SK-N-SH (cell line): ENCODE data around the gene OPCML. TPM values are rescaled to one million over a fixed set of nuclear protein-coding genes. Genes with fewer than 3 reads are reported as not detected.

Experiments used
- CTCF ChIA-PET: fragments of 300-600, 350-600 bp; formaldehyde crosslinking; extraction: SDS; loops from one replicate; lab custom pipeline; 2021; lab: Yijun Ruan, JAX
- POLR2A ChIA-PET: fragments of 350-600 bp; sonication (Branson Sonifier 250); formaldehyde crosslinking; extraction: SDS; loops from one replicate; lab custom pipeline; 2020; ENCODE audit warnings: antibody characterized with exemption, inconsistent platforms; lab: Yijun Ruan, JAX
- DNase-seq: peaks from one replicate; pipeline ENCODE4 v3.0.0; 2012
- H2AFZ ChIP-seq: fragments of 200-600 bp; sonication (generic); 2 replicates; pipeline ENCODE4 v1.8.1; 2016; ENCODE audit warnings: antibody characterized with exemption, mild to moderate bottlenecking, low read depth
- H3F3A ChIP-seq: fragments of 200-600 bp; sonication (generic); replicated peaks from 2 replicates; pipeline ENCODE3; 2016; ENCODE audit warnings: antibody characterized with exemption, mild to moderate bottlenecking; ENCODE audit not compliant: insufficient read depth
- H3K27ac ChIP-seq, 2 experiments: fragments of 200-500 bp in 1 of 2; fragments of 200-600 bp in 1 of 2; sonication (Bioruptor generic) in 1 of 2; sonication (generic), shearing (Covaris generic) in 1 of 2; 2 replicates each; pipeline versions ENCODE4 v1.5.1 to v1.6.1; 2014 to 2016; ENCODE audit warnings: low read depth in 2 of 2, inconsistent platforms in 1 of 2, low read length in 1 of 2, mild to moderate bottlenecking in 1 of 2, mixed read lengths in 1 of 2
- H3K27me3 ChIP-seq: fragments of 200-600 bp; sonication (generic), shearing (Covaris generic); 2 replicates; pipeline ENCODE4 v1.6.1; 2016; ENCODE audit warnings: mixed run types; ENCODE audit not compliant: insufficient read depth
- H3K36me3 ChIP-seq, 2 experiments: fragments of 200-500 bp in 1 of 2; fragments of 200-600 bp in 1 of 2; sonication (Bioruptor generic) in 1 of 2; sonication (generic) in 1 of 2; replicated peaks in 1 of 2; 2 replicates each; pipeline versions ENCODE3 to v1.5.1; 2014 to 2016; ENCODE audit warnings: low read length in 1 of 2, mild to moderate bottlenecking in 1 of 2; ENCODE audit not compliant: insufficient read depth in 2 of 2, control insufficient read depth in 1 of 2
- H3K4me1 ChIP-seq, 2 experiments: fragments of 200-500 bp in 1 of 2; fragments of 200-600 bp in 1 of 2; sonication (Bioruptor generic) in 1 of 2; sonication (generic), shearing (Covaris generic) in 1 of 2; 2 replicates each; pipeline versions ENCODE4 v1.5.1 to v1.6.1; 2014 to 2016; ENCODE audit warnings: low read depth in 1 of 2, low read length in 1 of 2, mixed run types in 1 of 2; ENCODE audit not compliant: insufficient read depth in 2 of 2, control insufficient read depth in 1 of 2
- H3K4me2 ChIP-seq: fragments of 200-600 bp; sonication (generic), shearing (Covaris generic); 2 replicates; pipeline ENCODE4 v1.6.1; 2017; ENCODE audit warnings: mixed run types
- H3K4me3 ChIP-seq, 2 experiments: fragments of 200-500 bp in 1 of 2; fragments of 200-600 bp in 1 of 2; sonication (Bioruptor generic) in 1 of 2; sonication (generic), shearing (Covaris generic) in 1 of 2; 2 replicates each; pipeline versions ENCODE4 v1.5.1 to v1.8.1; 2014 to 2016; ENCODE audit warnings: low read depth in 2 of 2, inconsistent platforms in 1 of 2, low read length in 1 of 2, mild to moderate bottlenecking in 1 of 2, mixed read lengths in 1 of 2, moderate library complexity in 1 of 2
- H3K79me2 ChIP-seq: fragments of 200-600 bp; sonication (generic); 2 replicates; pipeline ENCODE4 v1.8.1; 2017; ENCODE audit warnings: mild to moderate bottlenecking; ENCODE audit not compliant: insufficient read depth
- H3K9ac ChIP-seq: fragments of 200-600 bp; sonication (generic); 2 replicates; pipeline ENCODE4 v1.6.1; 2017; ENCODE audit warnings: mixed run types
- H3K9me2 ChIP-seq: fragments of 200-600 bp; sonication (generic); 2 replicates; pipeline ENCODE4 v1.6.1; 2017; ENCODE audit warnings: mixed run types
- H3K9me3 ChIP-seq: fragments of 200-600 bp; sonication (generic); 2 replicates; pipeline ENCODE4 v1.6.1; 2017; ENCODE audit warnings: mixed run types, mild to moderate bottlenecking, moderate library complexity
- H4K20me1 ChIP-seq: fragments of 200-600 bp; sonication (generic); 2 replicates; pipeline ENCODE4 v1.6.1; 2017; ENCODE audit warnings: mild to moderate bottlenecking, mixed run types; ENCODE audit not compliant: insufficient read depth
- CHD2 ChIP-seq: fragments of 150-350 bp; IDR thresholded peaks from 2 replicates; pipeline ENCODE4 v1.6.1; 2018; ENCODE audit warnings: low read length; ENCODE audit not compliant: partially characterized antibody
- ELF1 ChIP-seq: IDR thresholded peaks from 2 replicates; pipeline ENCODE4 v1.4.0; 2012
- FOSL2 ChIP-seq: IDR thresholded peaks from 2 replicates; pipeline ENCODE4 v1.4.0; 2012; ENCODE audit warnings: low read depth, mild to moderate bottlenecking, moderate library complexity, borderline replicate concordance
- FOXJ3 ChIP-seq: sonication (generic); formaldehyde crosslinking; IDR thresholded peaks from 2 replicates; pipeline ENCODE4 v1.5.1; 2020; ENCODE audit warnings: mild to moderate bottlenecking, missing genetic modification reagents
- FOXM1 ChIP-seq: IDR thresholded peaks from 2 replicates; pipeline ENCODE4 v1.4.0; 2012; ENCODE audit warnings: low read depth, mild to moderate bottlenecking
- GABPA ChIP-seq: IDR thresholded peaks from 2 replicates; pipeline ENCODE4 v1.4.0; 2012; ENCODE audit warnings: low read depth, mild to moderate bottlenecking
- GATA2 ChIP-seq: sonication (generic); formaldehyde crosslinking; IDR thresholded peaks from 2 replicates; pipeline ENCODE4 v1.5.0; 2020; ENCODE audit warnings: mild to moderate bottlenecking, missing genetic modification reagents
- MXI1 ChIP-seq: IDR thresholded peaks from 2 replicates; pipeline ENCODE4 v1.6.1; 2012; ENCODE audit warnings: mild to moderate bottlenecking, low read depth, low read length, improper control_type of control experiment
- NFIC ChIP-seq: IDR thresholded peaks from 2 replicates; pipeline ENCODE4 v1.4.0; 2012; ENCODE audit warnings: borderline replicate concordance
- RAD21 ChIP-seq: IDR thresholded peaks from 2 replicates; pipeline ENCODE4 v1.6.1; 2012; ENCODE audit warnings: mild to moderate bottlenecking, low read length
- RFX5 ChIP-seq: IDR thresholded peaks from 2 replicates; pipeline ENCODE4 v1.6.1; 2012; ENCODE audit warnings: mild to moderate bottlenecking, improper control_type of control experiment, low read length
- SIN3A ChIP-seq: IDR thresholded peaks from 2 replicates; pipeline ENCODE4 v1.6.1; 2012; ENCODE audit warnings: low read depth, mild to moderate bottlenecking, low read length, moderate library complexity, borderline replicate concordance
- TCF12 ChIP-seq: IDR thresholded peaks from 2 replicates; pipeline ENCODE4 v1.4.0; 2012
- WGBS: methylation state at CpG from one replicate; pipeline ENCODE4 v1.1.6; 2017; ENCODE audit warnings: low lambda C conversion rate; 5-methylcytosine and 5-hydroxymethylcytosine counted together
- polyA plus RNA-seq, 3 experiments: library from polyadenylated mRNA; depleted of rRNA; stranded (reverse); fragments of >200 nt; gene quantifications; 2 replicates each; pipeline ENCODE4 v1.2.3, GENCODE V29; 2012
- TF ChIP-seq, protein P1 (sequence below): IDR thresholded peaks from 2 replicates; pipeline ENCODE4 v1.4.0; 2012; ENCODE audit warnings: low read depth, borderline replicate concordance
- TF ChIP-seq, protein P2 (sequence below): fragments of 150-350 bp; IDR thresholded peaks from 2 replicates; pipeline ENCODE4 v1.6.1; 2016; ENCODE audit warnings: mild to moderate bottlenecking, low read depth, low read length
- TF ChIP-seq, protein P3 (sequence below): fragments of 150-350 bp; IDR thresholded peaks from 2 replicates; pipeline ENCODE4 v1.6.1; 2017; ENCODE audit warnings: antibody characterized with exemption, low read length, low read depth, borderline replicate concordance
- TF ChIP-seq, protein P4 (sequence below): IDR thresholded peaks from 2 replicates; pipeline ENCODE4 v1.4.0; 2012; ENCODE audit warnings: low read depth
- TF ChIP-seq, protein P5 (sequence below): fragments of 200-600 bp; sonication (generic); IDR thresholded peaks from 2 replicates; pipeline ENCODE4 v1.6.1; 2017; ENCODE audit warnings: antibody characterized with exemption, mild to moderate bottlenecking, moderate library complexity
- TF ChIP-seq, protein P6 (sequence below): IDR thresholded peaks from 2 replicates; pipeline ENCODE4; 2012
- TF ChIP-seq, protein P7 (sequence below): IDR thresholded peaks from 2 replicates; pipeline ENCODE4 v1.4.0; 2012; ENCODE audit warnings: low read depth, borderline replicate concordance

Gene OPCML
- polyA plus RNA-seq, 1 of the 3 experiments (the other 2 are of a cell fraction) = not detected

DNA sequence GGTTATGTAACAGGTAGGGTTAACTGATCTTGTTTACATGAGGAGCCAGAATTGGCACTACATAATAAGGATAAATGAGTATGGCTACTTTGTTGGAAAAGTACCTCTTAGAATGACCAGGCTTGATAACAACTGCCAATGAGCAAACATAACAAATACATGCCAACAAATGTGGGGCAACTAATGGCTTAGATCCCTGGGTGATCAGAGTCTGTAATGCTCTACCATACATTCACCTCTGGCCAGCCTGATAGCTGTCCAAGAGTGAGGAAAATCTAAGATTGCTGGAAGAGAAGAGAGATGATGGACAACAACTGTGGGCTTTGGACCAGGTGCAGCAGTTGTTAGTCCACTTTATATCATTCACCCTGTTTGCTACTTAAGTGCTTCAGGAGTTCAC is 1136.9 kb downstream of the OPCML start:
- Histone ChIP-seq H3K4me2 (no peak overlapping the region), H2AFZ (no peak overlapping the region), H3K4me3 (no peak overlapping the region), H3K79me2 (no peaks in the 10 kb centered on the region), H3K9me2 (no peaks in the 10 kb centered on the region), H3F3A (no peaks in the 10 kb centered on the region), H4K20me1 (no peaks in the 10 kb centered on the region), H3K4me1 (no peaks in the 10 kb centered on the region), H3K9me3 (no peaks in the 10 kb centered on the region), H3K27ac (no peak overlapping the region), H3K27me3 (no peaks in the 10 kb centered on the region), H3K36me3 (no peaks in the 10 kb centered on the region), H3K9ac (no peak overlapping the region)
- DNase-seq = no peak
- POLR2A ChIA-PET = no interaction called here
- no peak for TF ChIP-seq CHD2
- TF ChIP-seq, protein P1, sequence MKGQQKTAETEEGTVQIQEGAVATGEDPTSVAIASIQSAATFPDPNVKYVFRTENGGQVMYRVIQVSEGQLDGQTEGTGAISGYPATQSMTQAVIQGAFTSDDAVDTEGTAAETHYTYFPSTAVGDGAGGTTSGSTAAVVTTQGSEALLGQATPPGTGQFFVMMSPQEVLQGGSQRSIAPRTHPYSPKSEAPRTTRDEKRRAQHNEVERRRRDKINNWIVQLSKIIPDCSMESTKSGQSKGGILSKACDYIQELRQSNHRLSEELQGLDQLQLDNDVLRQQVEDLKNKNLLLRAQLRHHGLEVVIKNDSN = no peak
- no peak for TF ChIP-seq GATA2 (CRISPR knock-in tag)
- TF ChIP-seq, protein P2, sequence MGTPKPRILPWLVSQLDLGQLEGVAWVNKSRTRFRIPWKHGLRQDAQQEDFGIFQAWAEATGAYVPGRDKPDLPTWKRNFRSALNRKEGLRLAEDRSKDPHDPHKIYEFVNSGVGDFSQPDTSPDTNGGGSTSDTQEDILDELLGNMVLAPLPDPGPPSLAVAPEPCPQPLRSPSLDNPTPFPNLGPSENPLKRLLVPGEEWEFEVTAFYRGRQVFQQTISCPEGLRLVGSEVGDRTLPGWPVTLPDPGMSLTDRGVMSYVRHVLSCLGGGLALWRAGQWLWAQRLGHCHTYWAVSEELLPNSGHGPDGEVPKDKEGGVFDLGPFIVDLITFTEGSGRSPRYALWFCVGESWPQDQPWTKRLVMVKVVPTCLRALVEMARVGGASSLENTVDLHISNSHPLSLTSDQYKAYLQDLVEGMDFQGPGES = no peak
- TF ChIP-seq FOXM1 = no peak
- TF ChIP-seq NFIC = no peak
- no peak for TF ChIP-seq GABPA
- no peak for TF ChIP-seq FOXJ3
- no peak for TF ChIP-seq RAD21
- no peak for TF ChIP-seq RFX5
- TF ChIP-seq MXI1 = no peak
- TF ChIP-seq, protein P3, sequence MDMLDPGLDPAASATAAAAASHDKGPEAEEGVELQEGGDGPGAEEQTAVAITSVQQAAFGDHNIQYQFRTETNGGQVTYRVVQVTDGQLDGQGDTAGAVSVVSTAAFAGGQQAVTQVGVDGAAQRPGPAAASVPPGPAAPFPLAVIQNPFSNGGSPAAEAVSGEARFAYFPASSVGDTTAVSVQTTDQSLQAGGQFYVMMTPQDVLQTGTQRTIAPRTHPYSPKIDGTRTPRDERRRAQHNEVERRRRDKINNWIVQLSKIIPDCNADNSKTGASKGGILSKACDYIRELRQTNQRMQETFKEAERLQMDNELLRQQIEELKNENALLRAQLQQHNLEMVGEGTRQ = no peak
- TF ChIP-seq ELF1 = no peak
- TF ChIP-seq, protein P4, sequence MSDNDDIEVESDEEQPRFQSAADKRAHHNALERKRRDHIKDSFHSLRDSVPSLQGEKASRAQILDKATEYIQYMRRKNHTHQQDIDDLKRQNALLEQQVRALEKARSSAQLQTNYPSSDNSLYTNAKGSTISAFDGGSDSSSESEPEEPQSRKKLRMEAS = no peak
- CTCF ChIA-PET = no interaction called here

DNA sequence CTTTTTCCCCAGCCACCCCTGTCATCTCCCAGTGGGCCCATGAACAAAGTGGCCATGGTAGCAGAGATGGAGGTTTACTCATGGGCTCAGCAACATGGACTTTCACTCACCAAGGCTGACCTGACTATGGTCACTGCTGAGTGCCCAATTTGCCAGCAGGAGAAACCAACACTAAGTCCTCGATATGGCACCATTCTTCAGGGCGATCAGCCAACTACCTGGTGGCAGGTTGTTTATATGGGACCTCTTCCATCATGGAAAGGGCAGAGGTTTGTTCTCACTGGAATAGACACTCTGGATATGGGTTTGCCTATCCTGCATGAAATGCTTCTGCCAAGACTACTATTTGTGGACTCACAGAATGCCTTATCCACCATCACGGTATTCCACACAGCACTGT is 1152.8 kb downstream of the OPCML start:
- Histone ChIP-seq H3K4me1 (no peaks in the 10 kb centered on the region), H3K79me2 (no peaks in the 10 kb centered on the region), H3K4me3 (no peak overlapping the region), H3K4me2 (no peak overlapping the region), H3K27ac (no peak overlapping the region), H3K9me3 (no peaks in the 10 kb centered on the region; the same call in 1 of the 2 replicates), H3K9me2 (no peaks in the 10 kb centered on the region), H4K20me1 (no peaks in the 10 kb centered on the region), H2AFZ (no peak overlapping the region), H3K9ac (no peak overlapping the region), H3K27me3 (no peaks in the 10 kb centered on the region), H3K36me3 (no peaks in the 10 kb centered on the region), H3F3A (no peaks in the 10 kb centered on the region)
- 26% methylated on average over 3 of the region's 3 CpGs for WGBS
- POLR2A ChIA-PET = no interaction called here
- no peak for DNase-seq
- CTCF ChIA-PET = no interaction called here
- TF ChIP-seq, protein P5, sequence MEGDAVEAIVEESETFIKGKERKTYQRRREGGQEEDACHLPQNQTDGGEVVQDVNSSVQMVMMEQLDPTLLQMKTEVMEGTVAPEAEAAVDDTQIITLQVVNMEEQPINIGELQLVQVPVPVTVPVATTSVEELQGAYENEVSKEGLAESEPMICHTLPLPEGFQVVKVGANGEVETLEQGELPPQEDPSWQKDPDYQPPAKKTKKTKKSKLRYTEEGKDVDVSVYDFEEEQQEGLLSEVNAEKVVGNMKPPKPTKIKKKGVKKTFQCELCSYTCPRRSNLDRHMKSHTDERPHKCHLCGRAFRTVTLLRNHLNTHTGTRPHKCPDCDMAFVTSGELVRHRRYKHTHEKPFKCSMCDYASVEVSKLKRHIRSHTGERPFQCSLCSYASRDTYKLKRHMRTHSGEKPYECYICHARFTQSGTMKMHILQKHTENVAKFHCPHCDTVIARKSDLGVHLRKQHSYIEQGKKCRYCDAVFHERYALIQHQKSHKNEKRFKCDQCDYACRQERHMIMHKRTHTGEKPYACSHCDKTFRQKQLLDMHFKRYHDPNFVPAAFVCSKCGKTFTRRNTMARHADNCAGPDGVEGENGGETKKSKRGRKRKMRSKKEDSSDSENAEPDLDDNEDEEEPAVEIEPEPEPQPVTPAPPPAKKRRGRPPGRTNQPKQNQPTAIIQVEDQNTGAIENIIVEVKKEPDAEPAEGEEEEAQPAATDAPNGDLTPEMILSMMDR = no peak
- no peak for TF ChIP-seq TCF12
- TF ChIP-seq SIN3A = no peak
- TF ChIP-seq, protein P6, sequence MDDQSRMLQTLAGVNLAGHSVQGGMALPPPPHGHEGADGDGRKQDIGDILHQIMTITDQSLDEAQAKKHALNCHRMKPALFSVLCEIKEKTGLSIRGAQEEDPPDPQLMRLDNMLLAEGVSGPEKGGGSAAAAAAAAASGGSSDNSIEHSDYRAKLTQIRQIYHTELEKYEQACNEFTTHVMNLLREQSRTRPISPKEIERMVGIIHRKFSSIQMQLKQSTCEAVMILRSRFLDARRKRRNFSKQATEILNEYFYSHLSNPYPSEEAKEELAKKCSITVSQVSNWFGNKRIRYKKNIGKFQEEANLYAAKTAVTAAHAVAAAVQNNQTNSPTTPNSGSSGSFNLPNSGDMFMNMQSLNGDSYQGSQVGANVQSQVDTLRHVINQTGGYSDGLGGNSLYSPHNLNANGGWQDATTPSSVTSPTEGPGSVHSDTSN = no peak
- TF ChIP-seq GATA2 (CRISPR knock-in tag) = no peak
- no peak for TF ChIP-seq RFX5
- TF ChIP-seq, protein P7, sequence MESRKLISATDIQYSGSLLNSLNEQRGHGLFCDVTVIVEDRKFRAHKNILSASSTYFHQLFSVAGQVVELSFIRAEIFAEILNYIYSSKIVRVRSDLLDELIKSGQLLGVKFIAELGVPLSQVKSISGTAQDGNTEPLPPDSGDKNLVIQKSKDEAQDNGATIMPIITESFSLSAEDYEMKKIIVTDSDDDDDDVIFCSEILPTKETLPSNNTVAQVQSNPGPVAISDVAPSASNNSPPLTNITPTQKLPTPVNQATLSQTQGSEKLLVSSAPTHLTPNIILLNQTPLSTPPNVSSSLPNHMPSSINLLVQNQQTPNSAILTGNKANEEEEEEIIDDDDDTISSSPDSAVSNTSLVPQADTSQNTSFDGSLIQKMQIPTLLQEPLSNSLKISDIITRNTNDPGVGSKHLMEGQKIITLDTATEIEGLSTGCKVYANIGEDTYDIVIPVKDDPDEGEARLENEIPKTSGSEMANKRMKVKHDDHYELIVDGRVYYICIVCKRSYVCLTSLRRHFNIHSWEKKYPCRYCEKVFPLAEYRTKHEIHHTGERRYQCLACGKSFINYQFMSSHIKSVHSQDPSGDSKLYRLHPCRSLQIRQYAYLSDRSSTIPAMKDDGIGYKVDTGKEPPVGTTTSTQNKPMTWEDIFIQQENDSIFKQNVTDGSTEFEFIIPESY = no peak
- no peak for TF ChIP-seq FOXJ3
- TF ChIP-seq, protein P3 = no peak
- TF ChIP-seq FOSL2 = no peak
